Epithelial cell of alveolus of lung (primary cell): Measurements from ENCODE around the gene C4A. TPM values are rescaled to one million over a fixed set of nuclear protein-coding genes. Genes with fewer than 3 reads are reported as not detected.

Source experiments
- total RNA-seq: library from RNA; depleted of rRNA; stranded (reverse); fragments of >200 nt; gene quantifications from 2 replicates; pipeline ENCODE4 v1.2.1, GENCODE V29; 2015

C4A gene
- 0.52 and 13.6 TPM in 2 replicates for total RNA-seq

GRCh38 chr6:31981744-31982143 lies at the start of gene C4A:
Gene C4A, plus strand, starts transcription at chr6:31982057. Its CDS starts 51 bp downstream, at chr6:31982108.

GRCh38 chr6:31945507-31946369 lies 36.1 kb upstream of the C4A start, which contains the start of gene CFB:
Gene CFB, plus strand, starts transcription at chr6:31946095. Its CDS starts 127 bp downstream, at chr6:31946222.

GRCh38 chr6:31958741-31959739 lies 22.8 kb upstream of the C4A start, which contains the start of the genes NELFE and SKIC2:
Gene NELFE, minus strand, starts transcription at chr6:31958971. Its CDS starts 525 bp downstream, at chr6:31958446.
Gene SKIC2, plus strand, starts transcription at chr6:31959175. Its CDS starts 18 bp downstream, at chr6:31959193.

GRCh38 chr6:31971993-31972708 lies 9.7 kb upstream of the C4A start, which contains the start of gene DXO:
Gene DXO, minus strand, starts transcription at chr6:31972138. Its CDS starts 463 bp downstream, at chr6:31971675.

GRCh38 chr6:32014547-32014946 lies 32.7 kb downstream of the C4A start, which contains the start of gene C4B:
Gene C4B, plus strand, starts transcription at chr6:32014795. Its CDS starts 51 bp downstream, at chr6:32014846.

GRCh38 chr6:32037598-32038524 lies 56.0 kb downstream of the C4A start, which contains the start of gene CYP21A2:
Gene CYP21A2, plus strand, starts transcription at chr6:32038415. Its CDS starts 8 bp downstream, at chr6:32038423.

Other genes starting within 250 kb of the C4A start
- 281 and 648 TPM in 2 replicates for gene CLIC1, start 245.5 kb upstream of the C4A start, total RNA-seq
- gene MSH5, start 242.1 kb upstream of the C4A start, total RNA-seq, result 5.0 and 10.5 TPM in 2 replicates
- not detected in 2 replicates for gene SAPCD1, start 219.4 kb upstream of the C4A start, total RNA-seq
- 0.13 TPM in 1 of 2 replicates, not detected in the other for gene VWA7, start 204.7 kb upstream of the C4A start, total RNA-seq
- 44.4 and 93.2 TPM in 2 replicates for gene VARS1, start 186.3 kb upstream of the C4A start, total RNA-seq
- gene LSM2, start 175.1 kb upstream of the C4A start, total RNA-seq, result 75.9 and 82.9 TPM in 2 replicates
- 0.48 and 0.78 TPM in 2 replicates for gene HSPA1L, start 166.8 kb upstream of the C4A start, total RNA-seq
- 54.6 and 130 TPM in 2 replicates for gene HSPA1A, start 166.5 kb upstream of the C4A start, total RNA-seq
- gene HSPA1B, start 154.3 kb upstream of the C4A start, total RNA-seq, result 56.9 and 72.9 TPM in 2 replicates
- gene NEU1, start 119.2 kb upstream of the C4A start, total RNA-seq, result 47.8 and 53.7 TPM in 2 replicates
- gene SLC44A4, start 103.1 kb upstream of the C4A start, total RNA-seq, result 1.0 TPM in 1 of 2 replicates, not detected in the other
- 43.0 and 43.1 TPM in 2 replicates for gene EHMT2, start 84.4 kb upstream of the C4A start, total RNA-seq
- 2.0 and 2.1 TPM in 2 replicates for gene ZBTB12, start 80.0 kb upstream of the C4A start, total RNA-seq
- 0.65 and 4.8 TPM in 2 replicates for gene C2, start 54.3 kb upstream of the C4A start, total RNA-seq
- 5.2 and 10.7 TPM in 2 replicates for gene CFB, start 36.0 kb upstream of the C4A start, total RNA-seq
- 80.6 and 127 TPM in 2 replicates for gene NELFE, start 23.1 kb upstream of the C4A start, total RNA-seq
- gene SKIC2, start 22.9 kb upstream of the C4A start, total RNA-seq, result 40.0 and 43.1 TPM in 2 replicates
- 13.3 and 24.6 TPM in 2 replicates for gene DXO, start 9.9 kb upstream of the C4A start, total RNA-seq
- gene C4B, start 32.7 kb downstream of the C4A start, total RNA-seq, result 0.39 and 9.3 TPM in 2 replicates
- not detected in 2 replicates for gene CYP21A2, start 56.4 kb downstream of the C4A start, total RNA-seq
- gene TNXB, start 127.3 kb downstream of the C4A start, total RNA-seq, result 0.52 and 34.1 TPM in 2 replicates
- gene ATF6B, start 146.2 kb downstream of the C4A start, total RNA-seq, result 20.9 and 43.1 TPM in 2 replicates
- 2.6 and 5.7 TPM in 2 replicates for gene FKBPL, start 148.2 kb downstream of the C4A start, total RNA-seq
- gene PRRT1, start 169.9 kb downstream of the C4A start, total RNA-seq, result 0.78 and 6.7 TPM in 2 replicates
- 19.8 and 26.9 TPM in 2 replicates for gene PPT2, start 172.1 kb downstream of the C4A start, total RNA-seq
- 1.0 and 9.7 TPM in 2 replicates for gene EGFL8, start 182.5 kb downstream of the C4A start, total RNA-seq
- gene AGPAT1, start 194.0 kb downstream of the C4A start, total RNA-seq, result 78.7 and 117 TPM in 2 replicates
- 55.0 and 69.3 TPM in 2 replicates for gene RNF5, start 196.3 kb downstream of the C4A start, total RNA-seq
- 0.65 and 7.7 TPM in 2 replicates for gene AGER, start 202.2 kb downstream of the C4A start, total RNA-seq
- 40.1 and 40.2 TPM in 2 replicates for gene PBX2, start 208.1 kb downstream of the C4A start, total RNA-seq
- 9.7 and 17.7 TPM in 2 replicates for gene GPSM3, start 210.6 kb downstream of the C4A start, total RNA-seq
- 3.2 and 4.0 TPM in 2 replicates for gene NOTCH4, start 242.0 kb downstream of the C4A start, total RNA-seq